NCI-H1930 (cell line): Measurements from ENCODE around the gene REXO4.
"Not testable (repeated sequence)": the region's sequence is repeated elsewhere in the genome, so short reads cannot be mapped to it uniquely, and the experiment has no call there.

Experiments used
- DNase-seq, 2 experiments: peaks; one replicate each; lab custom pipeline; 2025; lab: John Stamatoyannopoulos, UW

REXO4 gene

DNA sequence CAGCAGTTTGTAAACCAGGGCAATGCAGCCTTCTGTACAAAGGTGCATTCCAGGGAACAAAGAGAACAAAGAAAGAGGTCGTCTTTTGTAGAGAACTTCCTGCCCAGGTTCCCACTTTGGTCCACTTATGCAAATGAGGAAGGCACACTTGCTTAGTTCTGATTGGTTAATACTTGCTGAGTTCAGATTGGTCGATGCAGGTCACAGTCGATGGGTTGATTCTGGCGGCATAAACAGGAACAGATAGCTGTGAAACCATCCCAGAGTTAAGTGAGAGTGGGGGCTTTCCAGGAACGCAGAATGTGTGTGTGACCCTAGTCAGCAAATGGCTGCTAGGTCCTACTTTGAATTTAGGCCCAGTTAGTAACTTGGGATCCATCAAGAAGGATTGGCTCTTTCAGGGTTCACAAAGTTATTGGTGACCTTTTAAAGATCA is 2.6 kb upstream of the REXO4 start:
- no peak for DNase-seq

DNA sequence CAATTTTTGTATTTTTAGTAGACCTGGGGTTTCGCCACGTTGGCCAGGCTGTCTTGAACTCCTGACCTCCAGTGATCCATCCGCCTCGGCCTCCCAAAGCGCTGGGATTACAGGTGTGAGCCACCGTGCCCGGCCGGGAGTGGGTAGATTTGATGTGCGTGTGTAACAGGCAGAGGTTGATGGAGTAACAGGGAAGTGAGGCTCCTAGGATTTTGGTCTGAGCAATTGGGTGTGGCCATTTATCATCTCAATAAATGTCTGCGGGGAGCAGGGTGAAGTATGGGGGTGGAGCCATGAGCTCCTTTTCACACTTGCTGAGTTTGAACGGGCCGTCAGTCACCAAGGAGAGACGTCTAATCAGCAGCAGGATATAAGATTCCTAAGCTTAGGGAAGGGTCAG is 1.2 kb upstream of the REXO4 start:
- no peak for DNase-seq

DNA sequence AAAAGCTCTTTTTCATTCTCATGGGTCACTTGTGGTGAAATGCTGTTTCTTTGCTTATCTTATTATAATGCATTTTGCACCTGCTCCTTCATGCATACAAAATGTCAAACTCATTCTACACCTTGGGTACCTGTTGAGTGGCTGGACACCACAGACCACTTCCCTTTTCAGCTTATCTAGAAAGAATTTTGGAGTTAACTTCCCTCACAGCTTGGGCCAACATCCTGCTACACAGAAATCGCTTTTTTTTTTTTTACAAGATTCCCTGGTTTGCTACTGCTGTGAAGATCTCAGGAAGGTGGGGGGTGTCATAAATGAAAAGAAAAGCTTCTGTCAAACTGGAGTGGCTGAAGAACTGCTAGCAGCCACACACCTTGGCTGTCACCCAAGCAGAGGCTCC is 2.6 kb downstream of the REXO4 start:
- DNase-seq, result no peak

DNA sequence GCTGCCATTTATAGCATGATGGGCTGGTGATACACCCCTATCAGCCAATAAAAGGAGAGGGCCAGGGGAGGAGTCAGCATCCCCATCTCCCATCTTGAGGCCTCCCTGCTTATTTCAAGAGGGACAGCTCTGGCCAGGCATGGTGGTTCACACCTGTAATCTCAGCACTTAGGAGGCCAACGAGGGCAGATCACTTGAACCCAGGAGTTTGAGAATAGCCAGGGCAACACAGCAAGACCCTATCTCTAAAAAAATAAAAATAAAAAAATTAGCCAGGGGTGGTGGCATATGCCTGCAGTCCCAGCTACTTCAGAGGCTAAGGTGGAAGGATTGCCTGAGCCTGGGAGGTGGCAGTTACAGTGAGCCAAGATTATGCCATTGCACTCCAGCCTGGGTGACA is 9.8 kb downstream of the REXO4 start:
- no peak for DNase-seq

DNA sequence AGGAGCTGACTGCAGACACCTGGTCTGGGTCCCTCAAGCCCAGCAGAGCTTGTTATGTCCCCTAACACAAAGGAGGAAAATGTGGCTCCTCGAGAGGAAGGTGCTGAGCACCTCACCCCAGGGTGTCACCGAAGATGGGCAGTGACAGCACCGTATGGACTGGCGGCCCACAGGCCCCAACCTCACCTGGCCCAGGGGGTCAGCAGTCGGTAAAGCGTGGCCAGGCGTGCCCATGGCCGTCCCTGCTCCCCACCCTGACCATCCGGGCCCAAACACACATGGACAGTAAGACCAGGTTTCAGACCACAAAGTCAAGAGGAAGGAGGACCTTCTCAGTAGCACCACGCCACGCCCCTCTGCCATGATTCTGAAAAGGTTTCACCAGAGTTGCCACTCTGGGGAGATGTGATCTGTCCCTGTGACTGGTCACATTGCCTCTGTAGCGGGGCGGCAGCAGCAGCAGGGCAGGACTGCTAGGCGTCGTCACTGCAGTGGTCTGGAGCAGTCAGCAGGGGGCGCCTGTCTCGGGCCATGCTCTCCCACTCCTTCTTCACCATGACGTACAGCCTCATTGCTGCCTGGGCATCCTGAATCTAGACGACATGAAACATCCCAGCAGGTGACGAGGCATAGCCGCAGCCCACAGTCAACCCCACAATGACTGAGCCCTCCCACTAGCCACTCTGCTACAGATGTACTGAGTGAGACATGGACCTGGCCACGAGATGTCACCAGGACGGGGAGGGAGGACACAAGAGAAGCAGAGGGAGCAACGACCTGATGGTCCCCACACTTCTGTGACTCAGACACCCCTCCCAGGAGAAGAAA is 11.1 kb downstream of the REXO4 start:
- DNase-seq, result peak; percentile 16 to 36

DNA sequence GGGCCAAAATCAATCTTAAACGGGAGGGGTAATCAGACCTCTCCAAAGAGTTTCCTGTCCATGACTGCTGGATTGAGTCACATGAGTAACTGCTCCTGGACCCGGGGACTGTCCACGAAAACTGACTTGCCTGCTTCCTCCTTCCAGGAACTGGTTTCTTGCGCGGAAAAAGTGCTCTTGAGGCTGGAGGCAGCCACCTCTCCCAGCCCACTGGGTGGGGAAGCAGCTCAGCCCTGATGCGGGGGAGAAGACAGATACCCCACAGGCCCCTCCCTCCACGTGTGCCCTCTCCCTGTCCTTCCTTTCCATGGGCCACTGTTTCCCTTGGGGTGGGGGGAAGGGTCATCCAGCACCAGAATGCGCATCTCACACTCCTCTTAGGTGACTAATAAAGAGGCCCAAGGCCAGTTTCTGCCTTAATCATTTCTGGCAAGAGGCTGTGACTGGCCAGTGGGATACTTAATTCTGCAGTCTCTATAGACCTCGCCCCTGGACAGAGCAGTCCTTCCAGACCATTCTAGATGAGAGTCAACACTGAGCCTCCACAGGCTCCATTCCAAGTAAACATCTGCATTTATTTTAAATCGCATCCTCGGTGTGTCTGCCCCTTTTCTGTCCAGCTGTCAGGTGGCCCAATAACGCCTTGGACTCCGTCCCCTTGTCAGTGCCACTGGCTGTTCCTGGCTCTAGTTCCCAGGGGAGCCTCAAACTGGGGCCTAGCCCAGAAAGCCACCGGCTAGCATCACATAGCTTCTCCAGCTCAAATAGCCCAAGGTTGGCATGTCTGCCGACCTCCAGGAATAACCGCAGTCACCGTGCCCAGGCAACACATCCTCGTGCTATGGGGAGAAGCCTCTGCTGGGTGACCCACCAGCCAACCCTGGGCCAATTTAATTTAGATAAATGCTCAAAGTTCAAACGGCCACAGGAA is 12.0 kb downstream of the REXO4 start:
- DNase-seq, result no peak

DNA sequence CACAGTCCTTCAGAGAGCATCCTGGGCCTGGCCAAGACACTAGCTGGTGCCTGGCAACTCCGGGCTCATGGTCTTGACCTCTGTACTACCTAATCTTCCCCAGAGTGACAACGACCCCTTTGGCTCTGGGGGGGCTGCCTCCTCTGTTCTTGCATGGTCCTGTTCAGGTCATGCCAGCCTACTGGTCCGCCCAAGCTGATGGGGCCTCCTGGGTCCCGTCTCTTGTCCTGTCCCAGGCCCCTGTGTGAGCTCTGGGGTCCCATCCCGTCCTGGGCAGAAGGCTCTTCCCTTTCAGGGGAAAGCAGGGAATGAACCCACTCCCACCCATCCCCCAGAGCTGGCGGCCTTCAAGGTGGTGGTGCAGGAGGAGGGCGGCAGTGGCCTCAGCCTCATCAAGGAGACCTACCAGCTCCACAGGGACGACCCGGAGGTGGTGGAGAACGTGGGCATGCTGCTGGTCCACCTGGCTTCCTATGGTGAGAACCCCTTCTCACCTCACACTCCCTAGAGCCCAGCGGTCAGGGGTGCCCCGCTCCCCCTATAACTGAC is 13.3 kb downstream of the REXO4 start:
- DNase-seq, result no peak

DNA sequence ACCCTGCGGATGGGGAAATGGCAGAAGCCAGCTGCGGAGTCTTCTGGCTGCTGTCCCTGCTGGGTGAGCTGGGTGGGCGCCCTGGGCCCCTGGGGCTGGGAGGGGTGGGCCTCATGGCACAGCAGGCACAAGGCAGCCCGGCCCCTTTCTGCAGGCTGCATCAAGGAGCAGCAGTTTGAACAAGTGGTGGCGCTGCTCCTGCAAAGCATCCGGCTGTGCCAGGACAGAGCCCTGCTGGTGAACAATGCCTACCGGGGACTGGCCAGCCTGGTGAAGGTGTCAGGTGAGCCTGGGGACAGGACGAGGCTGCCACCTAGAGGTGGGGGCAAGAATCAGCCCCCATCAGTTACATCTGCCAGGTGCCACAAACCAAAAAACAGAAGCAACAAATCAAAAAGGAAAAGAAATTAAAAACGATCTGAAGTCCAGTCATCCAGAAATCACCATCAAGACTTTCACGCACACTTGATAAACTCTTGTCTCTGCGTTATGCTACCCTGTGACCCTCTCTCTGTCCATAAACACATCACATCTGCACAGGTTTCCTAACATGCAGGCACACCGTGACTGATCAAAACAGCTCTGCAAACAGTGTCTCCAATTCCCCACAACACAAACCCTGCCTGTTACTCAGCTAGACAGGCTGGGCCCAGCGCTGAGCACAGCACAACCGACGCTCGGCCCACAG is 13.9 kb downstream of the REXO4 start:
- DNase-seq, result no peak

DNA sequence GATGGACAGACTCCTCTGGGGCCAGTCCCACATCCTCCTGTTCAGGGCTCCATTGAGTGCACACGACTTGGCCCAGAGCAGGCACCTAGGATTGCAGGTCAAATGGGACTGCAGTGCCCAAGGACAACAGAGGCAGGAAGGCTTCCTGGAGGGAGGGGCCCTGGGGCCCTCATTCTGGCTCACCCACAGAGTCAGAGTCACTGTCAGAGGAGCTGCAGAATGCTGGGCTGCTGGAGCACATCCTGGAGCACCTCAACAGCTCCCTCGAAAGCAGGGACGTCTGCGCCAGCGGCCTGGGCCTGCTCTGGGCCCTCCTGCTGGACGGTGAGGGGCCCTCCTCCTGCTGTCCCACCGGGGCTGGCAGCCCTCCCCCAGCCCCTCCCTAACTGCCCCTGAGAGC is 15.1 kb downstream of the REXO4 start:
- DNase-seq, result no peak

DNA sequence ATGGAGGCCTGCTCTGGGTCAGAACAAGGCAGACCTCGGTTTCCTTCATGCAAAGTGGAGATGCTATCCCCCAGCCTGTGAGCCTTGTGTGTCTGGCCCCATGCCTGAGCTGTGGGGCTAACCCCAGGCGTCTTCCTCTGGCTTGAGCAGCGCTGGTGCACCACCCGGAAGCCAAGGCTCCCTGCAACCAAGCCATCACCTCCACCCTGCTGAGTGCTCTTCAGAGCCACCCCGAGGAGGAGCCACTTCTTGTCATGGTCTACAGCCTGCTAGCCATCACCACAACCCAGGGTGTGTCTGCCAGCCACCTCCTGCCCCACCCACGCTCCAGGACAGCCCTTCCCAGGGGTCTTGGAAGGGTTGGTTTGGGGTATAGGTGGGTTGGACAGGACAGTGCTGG is 16.2 kb downstream of the REXO4 start:
- no peak for DNase-seq

DNA sequence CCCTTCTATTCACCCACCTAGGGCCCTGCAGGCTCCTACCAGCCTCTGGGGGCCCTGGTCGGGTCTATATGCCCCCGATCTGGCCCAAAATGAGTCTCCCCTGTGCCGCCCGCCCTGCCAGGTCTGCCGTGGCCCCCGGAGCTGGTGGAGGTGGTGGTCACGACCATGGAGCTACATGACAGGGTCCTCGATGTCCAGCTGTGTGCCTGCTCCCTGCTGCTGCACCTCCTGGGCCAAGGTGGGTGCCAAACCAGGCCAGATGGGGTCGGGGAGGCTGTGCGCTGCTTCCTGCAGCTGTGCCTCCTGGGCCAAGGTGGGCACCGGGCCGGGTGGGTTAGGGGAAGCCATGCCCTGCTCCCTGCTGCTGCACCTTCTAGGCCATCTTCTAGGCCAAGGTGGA is 17.5 kb downstream of the REXO4 start:
- DNase-seq, result no peak

DNA sequence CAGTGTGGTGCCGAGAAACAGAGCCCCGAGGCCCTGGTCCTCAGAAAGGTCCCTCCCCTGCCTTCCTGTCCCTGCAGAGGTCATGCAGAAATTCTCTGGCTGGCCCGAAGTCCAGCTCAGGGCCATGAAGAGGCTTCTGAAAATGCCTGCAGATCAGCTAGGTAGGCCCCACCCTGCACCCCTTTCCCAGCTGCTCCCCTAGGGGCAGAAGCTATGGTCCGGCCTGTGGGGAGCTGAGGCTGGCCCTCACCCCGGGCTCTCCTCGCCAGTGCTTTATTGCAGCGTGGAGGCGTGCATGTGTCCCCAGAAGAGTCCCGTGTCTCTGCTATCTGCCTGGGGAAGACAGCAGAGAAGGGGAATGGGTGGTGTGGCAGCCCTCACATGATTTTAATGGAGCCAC is 19.9 kb downstream of the REXO4 start:
- no peak for DNase-seq

DNA sequence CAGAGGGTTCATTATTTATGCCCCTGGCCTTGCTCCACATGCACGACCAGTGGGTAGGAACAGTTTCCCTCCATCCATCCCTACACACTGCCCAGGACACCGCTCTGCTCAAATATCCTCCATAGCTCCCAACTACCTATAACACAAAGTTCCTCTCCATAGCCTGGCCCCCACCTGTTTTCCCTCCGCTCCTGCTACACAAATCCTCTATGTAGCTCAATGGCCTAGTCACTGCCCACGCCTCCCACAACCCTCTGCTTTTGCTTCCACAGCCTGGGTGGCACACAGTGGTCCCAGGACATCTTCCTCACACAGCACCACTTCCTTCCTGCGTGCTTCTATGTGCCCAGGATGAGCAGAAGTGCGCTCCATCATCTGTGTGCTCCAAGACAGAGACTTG is 20.4 kb downstream of the REXO4 start:
- DNase-seq, result no peak

DNA sequence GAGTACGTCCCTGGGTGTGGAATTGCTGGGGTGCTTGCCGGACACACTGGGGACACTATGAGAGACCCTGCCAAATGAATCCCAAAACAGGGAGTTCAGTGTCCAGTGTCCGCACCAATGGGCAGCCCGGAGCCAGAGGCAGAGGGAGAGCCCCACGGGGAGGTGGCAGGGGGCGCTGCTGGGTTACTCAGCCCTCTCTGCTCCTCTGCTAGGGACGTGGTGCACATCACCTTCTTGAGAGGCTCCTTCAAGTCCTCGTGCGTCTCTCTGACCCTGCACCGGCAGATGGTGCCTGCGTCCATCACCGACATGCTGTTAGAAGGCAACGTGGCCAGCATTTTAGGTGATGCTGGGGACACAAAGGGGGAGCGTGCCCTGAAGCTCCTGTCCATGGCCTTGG is 20.9 kb downstream of the REXO4 start:
- no peak for DNase-seq

DNA sequence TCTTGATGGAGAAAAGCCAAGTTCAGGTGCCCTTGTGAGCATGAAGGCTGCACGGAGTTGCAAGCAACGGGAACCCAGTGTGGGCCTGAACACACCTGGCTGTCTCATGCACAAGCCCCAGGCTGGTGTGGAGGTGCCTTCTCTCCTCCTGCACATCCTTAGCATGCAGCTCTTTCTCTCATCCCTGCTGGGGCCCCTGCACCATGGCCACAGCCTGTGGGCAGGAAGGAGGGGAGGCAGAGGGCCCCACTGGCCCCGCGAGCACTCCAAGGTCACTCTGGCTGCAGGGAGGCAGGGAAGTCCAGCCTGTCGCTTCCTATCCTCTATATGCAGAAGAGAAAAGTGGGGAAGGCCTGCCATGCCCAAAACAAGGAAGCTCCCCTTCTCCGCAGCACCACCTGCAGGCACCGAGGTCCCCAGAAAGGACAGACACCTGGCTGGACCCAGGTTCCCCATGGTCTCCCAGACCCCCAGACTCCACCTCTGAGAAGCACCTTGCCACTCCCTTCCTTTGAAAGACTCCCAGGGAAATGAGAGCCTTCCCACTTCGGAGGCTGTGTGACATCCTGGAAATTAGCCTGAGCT is 23.0 kb downstream of the REXO4 start:
- no peak for DNase-seq

DNA sequence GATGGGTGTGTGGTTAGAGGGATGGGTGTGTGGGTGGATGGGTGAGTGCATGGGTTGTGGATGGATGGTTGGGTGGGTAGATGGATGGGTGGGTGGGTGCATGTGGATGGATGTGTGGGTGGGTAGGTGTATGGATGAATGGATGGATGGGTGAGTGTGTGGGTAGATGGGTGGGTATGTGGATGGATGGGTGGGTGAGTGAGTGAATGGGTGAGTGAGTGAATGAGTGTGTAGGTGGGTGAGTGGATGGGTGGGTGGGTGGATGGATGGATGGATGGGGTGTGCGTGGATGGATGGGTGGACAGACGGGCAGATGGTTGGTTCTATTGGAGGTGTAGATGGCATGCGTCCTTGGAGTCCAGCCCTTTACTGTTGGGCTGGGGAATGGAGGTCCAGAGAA is 24.4 kb downstream of the REXO4 start:
- no peak for DNase-seq

DNA sequence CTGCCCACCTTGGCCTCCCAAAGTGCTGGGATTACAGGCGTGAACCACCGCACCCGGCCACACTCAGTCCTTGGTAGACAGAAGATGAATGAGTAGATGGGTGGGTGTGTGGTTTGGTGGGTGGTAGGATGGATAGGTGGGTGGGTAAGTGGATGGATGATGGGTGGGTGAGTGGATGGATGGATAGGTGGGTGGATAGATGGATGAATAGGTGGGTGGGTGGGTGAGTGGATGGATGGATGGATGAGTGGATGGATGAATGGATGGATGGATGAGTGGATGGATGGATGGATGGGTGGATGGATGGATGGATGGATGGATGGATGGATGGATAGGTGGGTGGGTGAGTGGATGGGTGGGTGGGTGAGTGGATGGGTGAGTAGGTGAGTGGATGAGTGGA is 25.5 kb downstream of the REXO4 start:
- DNase-seq, result not testable (repeated sequence)

DNA sequence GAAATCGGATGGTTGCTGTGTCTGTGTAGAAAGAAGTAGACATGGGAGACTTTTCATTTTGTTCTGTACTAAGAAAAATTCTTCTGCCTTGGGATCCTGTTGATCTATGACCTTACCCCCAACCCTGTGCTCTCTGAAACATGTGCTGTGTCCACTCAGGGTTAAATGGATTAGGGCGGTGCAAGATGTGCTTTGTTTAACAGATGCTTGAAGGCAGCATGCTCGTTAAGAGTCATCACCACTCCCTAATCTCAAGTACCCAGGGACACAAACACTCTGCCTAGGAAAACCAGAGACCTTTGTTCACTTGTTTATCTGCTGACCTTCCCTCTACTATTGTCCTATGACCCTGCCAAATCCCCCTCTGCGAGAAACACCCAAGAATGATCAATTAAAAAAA is 26.4 kb downstream of the REXO4 start:
- not testable (repeated sequence) for DNase-seq

DNA sequence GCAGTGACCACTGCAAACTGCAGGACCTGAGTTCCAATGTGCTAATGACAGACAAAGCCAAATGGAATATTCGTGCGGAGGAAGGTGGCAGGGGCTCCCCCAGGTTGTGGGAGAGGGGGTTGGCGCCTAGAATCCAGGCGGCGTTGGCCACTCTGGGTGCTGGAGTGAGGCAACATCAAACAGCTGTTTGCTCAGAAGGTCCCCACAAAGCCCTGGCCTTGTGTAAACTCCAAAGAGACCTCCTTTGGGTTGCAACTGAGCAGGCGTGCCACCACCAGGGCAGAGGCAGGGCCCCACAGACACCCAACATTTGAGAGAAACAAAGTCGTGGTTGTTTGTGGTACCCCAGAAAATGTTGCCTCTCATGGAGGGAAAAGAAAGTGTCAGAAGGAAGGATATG is 27.1 kb downstream of the REXO4 start:
- DNase-seq, result no peak

DNA sequence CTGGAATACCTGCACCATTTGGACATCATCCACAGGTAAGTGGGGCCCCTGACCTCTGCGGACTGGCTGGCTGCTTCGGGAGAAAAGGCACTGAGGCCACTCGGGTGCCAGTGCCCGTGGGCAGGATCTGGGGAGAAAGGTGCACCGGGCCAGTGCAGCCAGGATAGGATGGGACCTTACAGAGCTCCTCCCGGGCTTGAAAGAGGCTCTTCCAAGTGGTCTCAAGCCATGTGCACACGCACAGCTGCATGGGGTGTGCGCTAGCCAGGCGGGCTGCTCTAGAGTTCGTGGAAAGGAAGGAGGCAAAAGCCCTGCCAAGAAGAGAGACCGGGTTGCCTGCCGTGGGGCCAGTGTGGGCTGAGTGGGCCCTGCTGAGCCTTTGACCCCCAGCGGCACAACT is 28.2 kb downstream of the REXO4 start:
- DNase-seq, result no peak

DNA sequence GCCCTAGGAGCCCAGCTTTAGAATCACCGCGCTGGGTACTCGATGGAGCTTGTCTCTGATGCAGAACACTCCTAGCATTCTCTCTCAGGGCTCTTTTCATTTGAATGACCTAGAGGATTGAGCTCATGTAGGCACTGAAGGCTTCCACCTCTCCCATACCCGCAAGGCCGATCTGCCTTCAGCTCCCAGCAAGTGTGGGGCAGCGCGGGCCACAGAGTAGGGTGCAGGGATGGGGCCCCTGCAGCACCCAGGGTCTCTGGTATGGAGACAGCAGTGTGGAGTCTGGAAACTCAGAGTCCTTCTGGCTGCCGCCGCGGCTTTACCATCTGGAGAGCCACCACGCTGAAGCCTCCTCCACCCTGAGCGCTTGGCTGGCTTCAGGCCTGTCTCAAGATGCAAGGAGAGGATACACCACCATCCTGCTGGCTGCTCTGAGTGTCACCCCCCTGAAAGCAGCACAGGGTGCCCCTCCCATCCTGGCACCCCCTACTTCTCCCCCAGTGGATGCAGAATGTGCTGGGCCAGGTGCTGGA is 28.7 kb downstream of the REXO4 start:
- DNase-seq, result no peak

DNA sequence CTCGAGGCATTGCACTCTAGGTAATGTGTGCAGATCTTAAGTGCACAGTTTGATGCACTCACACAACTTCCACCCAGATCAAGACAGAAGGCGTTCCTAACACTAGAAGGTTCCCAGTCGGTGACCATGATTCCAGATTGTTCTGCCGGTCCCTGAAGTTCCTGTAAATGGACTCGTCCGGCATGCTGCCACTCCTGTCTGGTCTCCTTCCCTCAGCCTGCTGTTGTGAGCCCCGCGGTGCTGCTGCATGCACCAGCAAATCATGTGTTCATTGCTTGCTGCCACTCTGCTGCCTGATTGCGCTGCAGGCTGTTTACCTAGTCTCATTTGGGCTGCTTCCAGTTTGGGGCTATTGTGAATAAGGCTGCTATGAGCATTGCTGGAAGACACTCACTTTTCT is 30.1 kb downstream of the REXO4 start:
- no peak for DNase-seq
